Naive B cell (primary cell): Measurements from ENCODE around the gene ERRFI1. TPM values are rescaled to one million over a fixed set of nuclear protein-coding genes. Genes with fewer than 3 reads are reported as not detected.

Source experiments
- ATAC-seq, 2 donors: fragments of 150-1000 bp; cut with Tn5 transposase; 2 replicates each; pipeline ENCODE4 v1.10.0; 2021; ENCODE audit warnings: low read depth in 2 of 2, mild to moderate bottlenecking in 2 of 2, moderate library complexity in 2 of 2
- DNase-seq: peaks from one replicate; pipeline ENCODE4 v3.0.0; 2022
- H3K27ac Mint-ChIP-seq, 6 donors: one replicate each; pipeline ENCODE4 v1.8.0; 2020 to 2022; ENCODE audit warnings: mild to moderate bottlenecking in 6 of 6, mixed read lengths in 6 of 6, moderate library complexity in 5 of 6, inconsistent platforms in 2 of 6
- H3K27me3 Mint-ChIP-seq, 3 donors: one replicate each; pipeline ENCODE4 v1.8.0; 2021 to 2022; ENCODE audit warnings: mixed read lengths in 3 of 3, mild to moderate bottlenecking in 1 of 3
- H3K36me3 Mint-ChIP-seq, 2 donors: one replicate each; pipeline ENCODE4 v1.8.0; 2020 to 2022; ENCODE audit warnings: mixed read lengths in 2 of 2, inconsistent platforms in 1 of 2, mild to moderate bottlenecking in 1 of 2
- H3K4me1 Mint-ChIP-seq, 3 donors: one replicate each; pipeline ENCODE4 v1.8.0; 2020 to 2022; ENCODE audit warnings: mixed read lengths in 3 of 3, inconsistent platforms in 1 of 3, mild to moderate bottlenecking in 1 of 3, moderate library complexity in 1 of 3
- H3K4me3 Mint-ChIP-seq, 8 donors: one replicate each; pipeline ENCODE4 v1.8.0; 2020 to 2022; ENCODE audit warnings: mild to moderate bottlenecking in 8 of 8, mixed read lengths in 8 of 8, moderate library complexity in 8 of 8, inconsistent platforms in 2 of 8
- H3K9me3 Mint-ChIP-seq, 7 donors: one replicate each; pipeline ENCODE4 v1.8.0; 2020 to 2022; ENCODE audit warnings: mixed read lengths in 7 of 7, mild to moderate bottlenecking in 5 of 7, inconsistent platforms in 2 of 7, moderate library complexity in 1 of 7
- polyA plus RNA-seq, 6 donors: library from polyadenylated mRNA; unstranded; fragments of 300-500 nt; fragmentation: Illumina TruSeq; gene quantifications; one replicate each; pipeline ENCODE4 v1.2.3, GENCODE V29; 2021; ENCODE audit warnings: low read depth in 6 of 6

ERRFI1 gene
- polyA plus RNA-seq, 6 donors from 2014 or later = 0.08 to 1.6 (median 0.77) TPM; not detected in 1

GRCh38 chr1:8013800-8014199 lies 12.3 kb downstream of the ERRFI1 start:
- Mint-ChIP-seq H3K4me1 (peaks cover 0 to 6% (median 0%) of the 10 kb centered on the region in 3 donors), H3K27me3 (peaks cover 16 to 31% (median 25%) of the 10 kb centered on the region in 3 donors), H3K9me3 (no peaks in the 10 kb centered on the region), H3K36me3 (no peaks in the 10 kb centered on the region), H3K27ac (no peak overlapping the region), H3K4me3 (no peak overlapping the region)
- no peak for ATAC-seq
- no peak for DNase-seq

- Mint-ChIP-seq H3K27ac (no peak overlapping the region), H3K36me3 (no peaks in the 10 kb centered on the region), H3K27me3 (peaks cover 12 to 27% (median 22%) of the 10 kb centered on the region in 3 donors), H3K4me3 (peak overlapping the region in 1 of 8 donors; percentile 55), H3K4me1 (peaks cover 0 to 6% (median 0%) of the 10 kb centered on the region in 3 donors), H3K9me3 (no peaks in the 10 kb centered on the region)
- DNase-seq (no peak), ATAC-seq (no peak)
Observed at GRCh38 chr1:8013399-8013798, 12.7 kb downstream of the ERRFI1 start.

DNA sequence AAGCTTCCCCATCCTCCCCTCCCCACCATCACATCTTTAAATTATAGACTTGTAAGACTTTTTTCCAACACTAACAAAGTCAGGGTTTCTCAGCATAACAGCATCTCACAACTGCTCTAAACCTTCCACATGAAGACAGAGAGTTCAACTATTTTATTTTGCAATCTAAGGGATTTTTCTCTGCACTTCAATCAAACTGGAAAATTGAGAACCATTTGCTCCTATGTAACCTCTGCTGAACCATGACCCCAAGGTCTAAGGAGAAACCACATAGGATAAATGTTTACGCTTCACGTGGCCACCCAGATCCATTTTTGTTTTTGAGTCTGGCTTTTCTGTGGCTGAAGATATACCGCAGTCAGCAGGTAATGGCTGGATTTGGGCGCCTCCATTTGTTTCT lies 13.2 kb downstream of the ERRFI1 start:
- no peak overlapping the region for H3K4me3 Mint-ChIP-seq
- no peaks in the 10 kb centered on the region for H3K9me3 Mint-ChIP-seq
- ATAC-seq (no peak), DNase-seq (no peak)
- no peaks in the 10 kb centered on the region for H3K36me3 Mint-ChIP-seq
- peaks cover 0 to 6% (median 0%) of the 10 kb centered on the region in 3 donors for H3K4me1 Mint-ChIP-seq
- H3K27me3 Mint-ChIP-seq = peaks cover 7 to 23% (median 20%) of the 10 kb centered on the region in 3 donors
- H3K27ac Mint-ChIP-seq = no peak overlapping the region

DNA sequence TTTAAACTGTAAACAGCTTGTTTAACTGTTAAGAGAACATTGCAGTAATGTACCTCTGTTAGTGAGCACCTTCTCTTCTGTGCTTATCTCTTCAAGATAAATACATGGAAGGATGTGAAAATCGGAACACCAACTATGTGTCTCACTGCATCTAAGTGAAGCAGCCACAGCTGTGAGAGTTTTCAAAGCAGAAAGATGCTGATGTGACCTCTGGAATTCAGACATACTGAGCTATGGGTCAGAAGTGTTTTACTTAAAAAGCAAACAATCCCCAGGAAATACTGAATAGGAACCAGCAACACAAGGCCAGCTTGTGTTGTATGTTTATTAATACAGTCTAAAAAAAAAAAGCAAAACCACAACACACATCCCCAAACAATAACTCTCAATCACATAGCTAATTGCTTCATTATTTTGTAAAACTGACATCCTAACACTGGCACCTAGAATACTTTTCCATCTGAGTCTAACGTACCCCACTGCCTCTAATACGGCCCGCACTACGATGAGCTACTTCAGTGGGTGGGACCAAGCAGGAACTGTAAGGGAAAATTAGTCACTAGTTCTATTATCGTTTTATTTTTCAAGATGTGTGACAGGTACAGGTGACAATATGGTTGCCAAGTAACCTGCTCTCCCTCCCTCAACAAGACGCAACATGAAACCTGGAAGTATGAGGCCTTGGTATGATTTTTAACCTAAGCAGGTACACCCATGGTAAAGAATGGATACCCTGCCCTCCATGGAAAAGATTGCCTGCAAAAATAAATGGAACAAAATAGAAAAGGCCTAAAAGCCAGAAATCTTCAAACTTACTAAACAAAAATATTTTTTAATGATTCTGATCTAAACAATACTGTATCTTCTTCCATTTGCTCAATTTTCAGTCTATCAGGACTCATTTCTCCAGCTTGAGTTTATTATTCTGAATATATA lies 13.9 kb downstream of the ERRFI1 start:
- ATAC-seq = no peak

DNA sequence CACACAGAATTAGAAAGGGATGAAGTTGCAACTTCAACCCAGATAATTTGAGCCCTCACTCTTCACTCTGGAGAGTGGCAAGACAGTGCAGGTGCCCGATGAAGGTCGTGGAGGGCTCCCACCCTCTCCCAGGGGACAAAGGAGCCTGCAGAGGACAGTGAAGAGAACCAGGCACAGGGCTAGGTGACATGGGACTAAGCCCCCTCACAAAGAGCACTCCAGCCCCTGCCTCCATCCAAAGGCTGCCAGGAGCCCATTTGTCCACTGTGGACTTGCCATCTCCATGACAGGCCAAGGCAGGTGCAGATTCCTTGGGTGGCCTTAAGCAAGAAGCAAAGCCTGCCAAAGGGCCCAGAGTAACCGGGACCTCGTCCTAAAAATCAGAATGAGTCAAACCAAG lies 15.1 kb downstream of the ERRFI1 start:
- Mint-ChIP-seq H3K4me3 (no peak overlapping the region), H3K36me3 (no peaks in the 10 kb centered on the region), H3K27ac (no peak overlapping the region), H3K4me1 (peaks cover 0 to 6% (median 0%) of the 10 kb centered on the region in 3 donors), H3K27me3 (peaks cover 0 to 10% (median 8%) of the 10 kb centered on the region in 3 donors), H3K9me3 (no peaks in the 10 kb centered on the region)
- ATAC-seq (no peak), DNase-seq (no peak)

More for the DNA sequence above, 13.9 kb downstream of the ERRFI1 start:
- H3K9me3 Mint-ChIP-seq = no peaks in the 10 kb centered on the region
- H3K4me3 Mint-ChIP-seq = no peak overlapping the region
- no peak for DNase-seq
- H3K4me1 Mint-ChIP-seq = peaks cover 0 to 6% (median 0%) of the 10 kb centered on the region in 3 donors
- peak overlapping the region in 1 of 6 donors; percentile 63 for H3K27ac Mint-ChIP-seq
- H3K27me3 Mint-ChIP-seq = peaks cover 5 to 18% (median 16%) of the 10 kb centered on the region in 3 donors
- no peaks in the 10 kb centered on the region for H3K36me3 Mint-ChIP-seq

DNA sequence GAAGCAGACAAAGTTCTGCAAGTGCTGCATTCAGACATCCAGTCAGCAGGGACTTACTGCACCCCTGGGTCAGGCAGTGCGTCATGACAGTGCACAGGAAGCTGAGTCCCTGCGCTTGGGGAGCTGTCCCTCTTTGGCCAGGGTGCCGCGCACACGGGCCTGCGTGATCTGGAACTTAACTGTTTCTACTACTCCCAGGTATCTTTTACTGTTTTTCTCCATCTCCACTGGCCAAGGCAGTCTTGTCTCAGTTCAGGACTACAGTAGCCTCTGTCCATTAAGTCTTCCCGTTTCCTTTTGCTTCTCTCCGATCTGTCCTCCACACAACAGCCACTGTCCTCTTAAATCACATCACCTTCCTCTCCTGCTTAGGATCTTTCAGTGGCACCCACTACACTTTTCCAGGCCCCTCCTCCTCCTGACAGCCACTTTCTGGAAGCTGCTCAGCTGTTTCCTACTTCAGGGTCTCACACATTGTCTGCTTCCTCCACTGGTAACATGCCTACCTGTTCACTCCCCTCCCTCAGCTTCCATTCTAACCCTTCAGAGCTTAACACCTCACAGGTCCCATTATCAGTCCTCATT lies 15.9 kb downstream of the ERRFI1 start:
- no peaks in the 10 kb centered on the region for H3K36me3 Mint-ChIP-seq
- peak overlapping the region in 2 of 6 donors; percentile 38 to 45 for H3K27ac Mint-ChIP-seq
- DNase-seq = no peak
- H3K4me3 Mint-ChIP-seq = no peak overlapping the region
- H3K4me1 Mint-ChIP-seq = peaks cover 0 to 4% (median 0%) of the 10 kb centered on the region in 3 donors
- ATAC-seq = no peak
- no peaks in the 10 kb centered on the region for H3K9me3 Mint-ChIP-seq
- peaks cover 0 to 2% (median 0%) of the 10 kb centered on the region in 3 donors for H3K27me3 Mint-ChIP-seq

- Mint-ChIP-seq H3K4me3 (peak overlapping the region in 1 of 8 donors; percentile 4), H3K27me3 (no peaks in the 10 kb centered on the region), H3K9me3 (no peaks in the 10 kb centered on the region), H3K27ac (peak overlapping the region in 1 of 6 donors; percentile 38), H3K36me3 (peaks cover 0 to 4% of the 10 kb centered on the region in 2 donors), H3K4me1 (no peaks in the 10 kb centered on the region)
- DNase-seq = no peak
- ATAC-seq = no peak
Observed at GRCh38 chr1:8009043-8010002, 16.8 kb downstream of the ERRFI1 start.

DNA sequence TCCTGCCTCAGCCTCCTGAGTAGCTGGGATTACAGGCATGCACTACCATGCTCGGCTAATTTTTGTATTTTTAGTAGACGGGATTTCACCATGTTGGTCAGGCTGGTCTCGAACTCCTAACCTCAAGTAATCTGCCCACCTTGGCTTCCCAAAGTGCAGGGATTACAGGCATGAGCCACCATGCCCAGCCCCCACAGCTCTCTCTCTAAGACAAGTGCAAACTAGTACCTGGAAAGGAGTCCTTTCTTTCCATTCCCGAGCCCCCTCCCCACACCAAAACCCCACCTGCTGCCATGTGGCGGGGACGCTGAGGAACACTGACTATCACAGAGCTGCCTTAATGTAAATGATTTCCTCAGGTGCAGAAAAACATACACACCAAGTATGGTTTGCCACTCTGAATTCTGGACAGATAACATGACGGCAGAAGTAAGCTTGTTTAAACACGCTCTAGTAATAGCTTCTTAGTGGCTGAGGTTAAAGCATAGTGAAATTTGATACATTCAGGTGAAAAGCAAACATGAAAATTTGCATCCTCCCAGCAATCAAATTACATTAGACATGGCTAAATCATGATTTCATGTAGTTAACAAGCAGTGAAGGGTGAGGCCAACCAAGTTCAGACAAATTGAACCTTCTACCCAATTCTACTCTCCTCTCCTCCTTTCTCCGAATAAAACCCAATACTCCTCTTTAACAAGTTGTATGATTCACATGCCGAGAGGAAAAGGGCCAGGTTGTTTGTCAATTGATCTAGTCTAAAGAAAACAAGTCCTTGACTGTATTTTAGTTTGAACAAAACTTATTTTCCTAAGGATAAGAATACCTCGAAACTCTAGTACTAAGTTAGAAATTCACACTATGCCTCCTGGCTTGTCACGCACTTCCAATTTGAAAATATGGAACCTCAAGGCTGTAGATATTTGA lies 19.8 kb downstream of the ERRFI1 start:
- H3K9me3 Mint-ChIP-seq = no peaks in the 10 kb centered on the region
- no peaks in the 10 kb centered on the region for H3K4me1 Mint-ChIP-seq
- H3K4me3 Mint-ChIP-seq = no peak overlapping the region
- peaks cover 0 to 9% of the 10 kb centered on the region in 2 donors for H3K36me3 Mint-ChIP-seq
- ATAC-seq = no peak
- H3K27me3 Mint-ChIP-seq = no peaks in the 10 kb centered on the region
- no peak for DNase-seq
- H3K27ac Mint-ChIP-seq = peak overlapping the region in 1 of 6 donors; percentile 3

DNA sequence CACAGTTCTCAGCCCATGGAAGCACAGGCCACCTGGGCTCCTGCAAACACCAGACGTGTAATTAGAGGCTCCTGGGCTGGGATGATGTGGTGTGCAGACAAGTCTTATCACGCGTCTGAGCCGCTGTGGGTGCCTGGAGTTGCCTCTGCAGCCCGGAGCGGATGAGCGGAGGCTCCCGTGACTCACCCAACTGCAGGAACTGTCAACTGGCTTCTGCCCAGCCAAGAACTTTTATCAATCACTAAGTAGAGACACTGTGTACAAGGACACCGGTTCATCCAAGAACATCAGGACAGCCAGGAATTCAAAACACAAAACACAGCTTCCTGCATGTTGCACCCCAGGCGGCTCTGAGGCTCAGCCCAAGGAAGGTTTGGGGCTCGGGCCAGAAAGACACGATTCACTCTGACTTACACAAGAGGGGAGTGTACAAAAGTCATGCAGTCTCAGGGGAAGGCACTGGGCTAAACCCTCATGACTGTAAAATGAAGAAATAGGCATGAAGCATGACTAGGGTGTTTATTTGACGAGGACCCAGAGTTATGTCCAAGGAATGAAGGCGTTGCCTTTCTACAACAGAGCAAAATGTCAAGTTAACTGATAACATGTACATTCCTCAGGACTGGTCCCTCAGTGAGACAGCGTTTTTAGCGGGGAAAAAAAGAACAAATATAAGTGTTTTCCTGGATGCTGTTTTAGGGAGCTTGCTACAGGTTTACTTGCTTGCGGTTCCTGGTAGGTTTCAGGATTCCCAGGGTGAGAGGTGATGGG lies 21.1 kb downstream of the ERRFI1 start:
- Mint-ChIP-seq H3K4me3 (no peak overlapping the region), H3K9me3 (no peaks in the 10 kb centered on the region), H3K27ac (no peak overlapping the region), H3K27me3 (no peaks in the 10 kb centered on the region), H3K36me3 (peaks cover 0 to 9% of the 10 kb centered on the region in 2 donors), H3K4me1 (no peaks in the 10 kb centered on the region)
- no peak for ATAC-seq
- DNase-seq = no peak

GRCh38 chr1:8004113-8004802 lies 21.9 kb downstream of the ERRFI1 start:
- no peak overlapping the region for H3K4me3 Mint-ChIP-seq
- DNase-seq (no peak), ATAC-seq (no peak)
- H3K27ac Mint-ChIP-seq = no peak overlapping the region
- H3K4me1 Mint-ChIP-seq = no peaks in the 10 kb centered on the region
- no peaks in the 10 kb centered on the region for H3K9me3 Mint-ChIP-seq
- H3K27me3 Mint-ChIP-seq = no peaks in the 10 kb centered on the region
- H3K36me3 Mint-ChIP-seq = peaks cover 0 to 9% of the 10 kb centered on the region in 2 donors

GRCh38 chr1:8003438-8004112 lies 22.5 kb downstream of the ERRFI1 start:
- Mint-ChIP-seq H3K4me3 (no peak overlapping the region), H3K27me3 (no peaks in the 10 kb centered on the region), H3K9me3 (no peaks in the 10 kb centered on the region), H3K4me1 (no peaks in the 10 kb centered on the region), H3K36me3 (peaks cover 0 to 9% of the 10 kb centered on the region in 2 donors), H3K27ac (peak overlapping the region in 1 of 6 donors; percentile 34)
- no peak for DNase-seq
- ATAC-seq = no peak
